ENCODE results near the gene ANXA11.
"Not testable (repeated sequence)": the region's sequence is repeated elsewhere in the genome, so short reads cannot be mapped to it uniquely, and the experiment has no call there.

DNA sequence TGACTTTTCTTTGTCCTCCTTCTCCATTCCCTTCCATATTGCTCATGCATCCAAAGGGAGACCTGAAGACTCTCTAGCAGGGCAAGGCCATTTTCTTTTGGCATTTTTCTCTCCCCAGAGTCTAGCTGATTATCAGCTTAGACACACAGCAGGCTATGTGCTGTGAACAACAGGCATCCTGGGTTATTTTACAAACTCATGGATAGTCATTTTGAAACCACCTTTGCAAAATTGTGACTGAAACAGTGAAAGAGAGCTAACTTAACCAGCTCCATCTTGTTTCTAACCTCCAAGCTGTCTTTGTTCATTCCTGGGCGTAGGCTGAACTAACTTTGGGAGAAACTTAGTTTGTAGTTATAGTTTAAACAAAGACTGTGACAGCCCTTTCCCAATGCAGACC, 13.5 kb upstream of the ANXA11 start:
- TF ChIP-seq CTCF (conservative IDR thresholded peaks at IDR 0.05; ENCODE audit: low read depth, low read length); EZH2 (IDR thresholded peaks at IDR 0.05; ENCODE audit: low read length, unreplicated experiment); EZH2phosphoT487 (IDR thresholded peaks at IDR 0.05; ENCODE audit: borderline replicate concordance, low read length): not testable (repeated sequence)

Data from PC-3 (cell line).